PC-9 (cell line): Measurements from ENCODE around the gene ATF1. TPM values are rescaled to one million over a fixed set of nuclear protein-coding genes. Genes with fewer than 3 reads are reported as not detected.

Experiments
- BruUV-seq: library from RNA; stranded (reverse); fragments of 400-500 nt; replicated peaks from 2 replicates; lab custom pipeline; 2021; lab: Mats Ljungman, UMichigan
- CTCF ChIA-PET: fragments of 300-600 bp; sonication (Branson Sonifier 250); formaldehyde crosslinking; loops from one replicate; lab custom pipeline; 2022; ENCODE audit warnings: antibody characterized with exemption; lab: Charles Lee
- POLR2A ChIA-PET: fragments of 300-600 bp; sonication (Branson Sonifier 250); formaldehyde crosslinking; loops from one replicate; lab custom pipeline; 2022; ENCODE audit warnings: antibody characterized with exemption; ENCODE audit not compliant: unreplicated experiment; lab: Charles Lee
- DNase-seq, 2 experiments: peaks; one replicate each; pipeline versions ENCODE4 v3.0.0 to v3.0.0-alpha.2; 2015 to 2022; ENCODE audit warnings: mixed read lengths in 1 of 2
- H2AFZ ChIP-seq: fragments of 200-600 bp; sonication (generic); 2 replicates; pipeline ENCODE4 v1.8.1; 2017; ENCODE audit warnings: antibody characterized with exemption
- H3F3A ChIP-seq: fragments of 200-600 bp; sonication (generic); 2 replicates; pipeline ENCODE4 v1.8.1; 2017; ENCODE audit warnings: antibody characterized with exemption, mild to moderate bottlenecking, low read depth; ENCODE audit not compliant: insufficient read depth
- H3K27ac ChIP-seq: fragments of 200-600 bp; sonication (generic); 2 replicates; pipeline ENCODE4 v1.6.1; 2016; ENCODE audit warnings: mixed run types
- H3K27me3 ChIP-seq: fragments of 200-600 bp; sonication (generic); 2 replicates; pipeline ENCODE4 v1.6.1; 2016; ENCODE audit warnings: low read depth, mixed run types; ENCODE audit not compliant: insufficient read depth
- H3K36me3 ChIP-seq: fragments of 200-600 bp; sonication (generic); 2 replicates; pipeline ENCODE4 v1.6.1; 2016; ENCODE audit warnings: low read depth, mixed run types
- H3K4me1 ChIP-seq: fragments of 200-600 bp; sonication (generic); replicated peaks from 2 replicates; pipeline ENCODE4 v1.6.1; 2016; ENCODE audit warnings: mixed run types; ENCODE audit not compliant: insufficient read depth
- H3K4me2 ChIP-seq: fragments of 200-600 bp; sonication (generic); 2 replicates; pipeline ENCODE4 v1.6.1; 2017; ENCODE audit warnings: mixed run types
- H3K4me3 ChIP-seq: fragments of 200-600 bp; sonication (generic); 2 replicates; pipeline ENCODE4 v1.6.1; 2016; ENCODE audit warnings: mixed run types
- H3K79me2 ChIP-seq: fragments of 200-600 bp; sonication (generic); 2 replicates; pipeline ENCODE4 v1.6.1; 2017; ENCODE audit warnings: low read depth, mixed run types
- H3K9me2 ChIP-seq: fragments of 200-600 bp; sonication (generic); 2 replicates; pipeline ENCODE4 v1.8.1; 2017; ENCODE audit warnings: mild to moderate bottlenecking; ENCODE audit not compliant: insufficient read depth
- H3K9me3 ChIP-seq: fragments of 200-600 bp; sonication (generic); 2 replicates; pipeline ENCODE4 v1.8.1; 2016; ENCODE audit warnings: low read depth; ENCODE audit not compliant: insufficient read depth
- H4K20me1 ChIP-seq: fragments of 200-600 bp; sonication (generic); 2 replicates; pipeline ENCODE4 v1.8.1; 2017; ENCODE audit not compliant: insufficient read depth
- EZH2 ChIP-seq: fragments of 200-600 bp; sonication (generic); IDR thresholded peaks from 2 replicates; pipeline ENCODE4 v1.8.0; 2017; ENCODE audit warnings: antibody characterized with exemption, low read depth
- intact Hi-C: fragments of 100-400 bp; cut with micrococcal nuclease; formaldehyde crosslinking; loops from one replicate; pipeline ENCODE4 v1.10.0; 2022; ENCODE audit not compliant: unreplicated experiment
- total RNA-seq: library from RNA; stranded (reverse); gene quantifications from 2 replicates; pipeline ENCODE4 v1.2.3, GENCODE V29; 2021
- TF ChIP-seq, protein P1 (sequence below): fragments of 200-600 bp; sonication (generic); conservative IDR thresholded peaks from 2 replicates; pipeline ENCODE4 v1.6.1; 2017; ENCODE audit warnings: mixed run types, antibody characterized with exemption, mild to moderate bottlenecking, moderate library complexity

Gene ATF1
- total RNA-seq, 1 experiment from 2014 or later, result 37.9 TPM

GRCh38 chr12:50776749-50777728, 13.1 kb downstream of the ATF1 start:
- Histone ChIP-seq H3K4me3 (no peak overlapping the region), H2AFZ (no peak overlapping the region), H3K9me3 (no peaks in the 10 kb centered on the region), H3K4me1 (peaks cover 18% of the 10 kb centered on the region), H3K9me2 (no peaks in the 10 kb centered on the region), H3K27me3 (no peaks in the 10 kb centered on the region), H3K4me2 (no peak overlapping the region), H3K79me2 (peaks cover 61% of the 10 kb centered on the region), H3K27ac (no peak overlapping the region), H3F3A (peaks cover 20% of the 10 kb centered on the region), H3K36me3 (no peaks in the 10 kb centered on the region), H4K20me1 (peaks cover 9% of the 10 kb centered on the region; the same call in 1 of the 2 replicates)
- intact Hi-C loops, result no loop called here
- no peak for DNase-seq
- ChIA-PET POLR2A (no interaction called here), CTCF (interaction anchor here (0.6 kb wide), 1 partner anchor 575 kb away, joined by 5 read pairs; no protein-coding TSS in a partner anchor)
- TF ChIP-seq EZH2, result no peak
- TF ChIP-seq, protein P1, sequence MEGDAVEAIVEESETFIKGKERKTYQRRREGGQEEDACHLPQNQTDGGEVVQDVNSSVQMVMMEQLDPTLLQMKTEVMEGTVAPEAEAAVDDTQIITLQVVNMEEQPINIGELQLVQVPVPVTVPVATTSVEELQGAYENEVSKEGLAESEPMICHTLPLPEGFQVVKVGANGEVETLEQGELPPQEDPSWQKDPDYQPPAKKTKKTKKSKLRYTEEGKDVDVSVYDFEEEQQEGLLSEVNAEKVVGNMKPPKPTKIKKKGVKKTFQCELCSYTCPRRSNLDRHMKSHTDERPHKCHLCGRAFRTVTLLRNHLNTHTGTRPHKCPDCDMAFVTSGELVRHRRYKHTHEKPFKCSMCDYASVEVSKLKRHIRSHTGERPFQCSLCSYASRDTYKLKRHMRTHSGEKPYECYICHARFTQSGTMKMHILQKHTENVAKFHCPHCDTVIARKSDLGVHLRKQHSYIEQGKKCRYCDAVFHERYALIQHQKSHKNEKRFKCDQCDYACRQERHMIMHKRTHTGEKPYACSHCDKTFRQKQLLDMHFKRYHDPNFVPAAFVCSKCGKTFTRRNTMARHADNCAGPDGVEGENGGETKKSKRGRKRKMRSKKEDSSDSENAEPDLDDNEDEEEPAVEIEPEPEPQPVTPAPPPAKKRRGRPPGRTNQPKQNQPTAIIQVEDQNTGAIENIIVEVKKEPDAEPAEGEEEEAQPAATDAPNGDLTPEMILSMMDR, result no peak
- BruUV-seq, result no TSS peak

- H3K4me3 ChIP-seq, result no peak overlapping the region
- TF ChIP-seq, protein P1, result no peak
- peaks cover 50% of the 10 kb centered on the region for H3K79me2 ChIP-seq
- H3K4me2 ChIP-seq, result no peak overlapping the region
- H3K36me3 ChIP-seq, result no peaks in the 10 kb centered on the region
- H3K9me2 ChIP-seq, result no peaks in the 10 kb centered on the region
- BruUV-seq, result no TSS peak
- intact Hi-C loops, result no loop called here
- POLR2A ChIA-PET, result interaction anchor here (0.7 kb wide), 1 partner anchor 8 kb away, joined by 8 read pairs; no protein-coding TSS in a partner anchor
- no peak overlapping the region for H2AFZ ChIP-seq
- H3F3A ChIP-seq, result peaks cover 3% of the 10 kb centered on the region; the same call in 1 of the 2 replicates
- DNase-seq, result no peak
- peaks cover 6% of the 10 kb centered on the region for H3K4me1 ChIP-seq
- H3K27me3 ChIP-seq, result no peaks in the 10 kb centered on the region
- no peaks in the 10 kb centered on the region for H3K9me3 ChIP-seq
- CTCF ChIA-PET, result no interaction called here
- no peak overlapping the region for H3K27ac ChIP-seq
- H4K20me1 ChIP-seq, result no peaks in the 10 kb centered on the region
Measured at GRCh38 chr12:50778663-50779590, 15.0 kb downstream of the ATF1 start.

DNA sequence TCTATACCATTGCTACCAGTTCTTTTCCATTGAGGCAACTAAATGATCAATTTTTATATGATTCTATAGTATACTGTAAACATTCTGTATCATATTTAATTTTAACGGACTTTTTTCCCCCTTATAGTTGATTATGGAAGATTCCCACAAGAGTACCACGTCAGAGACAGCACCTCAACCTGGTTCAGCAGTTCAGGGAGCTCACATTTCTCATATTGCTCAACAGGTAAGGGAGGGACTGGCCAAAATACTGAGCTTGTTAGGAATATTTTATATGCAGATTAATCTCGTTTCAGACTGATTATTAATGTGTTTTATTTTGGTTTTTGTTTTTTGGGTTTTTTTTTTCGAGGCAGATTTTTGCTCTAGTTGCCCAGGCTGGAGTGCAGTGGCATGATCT, 16.1 kb downstream of the ATF1 start:
- no peaks in the 10 kb centered on the region for H3F3A ChIP-seq
- peaks cover 2% of the 10 kb centered on the region; the same call in 1 of the 2 replicates for H3K4me1 ChIP-seq
- no peak for DNase-seq
- H3K27ac ChIP-seq, result no peak overlapping the region
- no peak overlapping the region for H3K4me3 ChIP-seq
- TF ChIP-seq EZH2, result no peak
- no peaks in the 10 kb centered on the region for H3K36me3 ChIP-seq
- POLR2A ChIA-PET, result no interaction called here
- no peaks in the 10 kb centered on the region for H3K27me3 ChIP-seq
- CTCF ChIA-PET, result interaction anchor here (0.5 kb wide), 1 partner anchor 13 kb away, joined by 5 read pairs; no protein-coding TSS in a partner anchor
- no peaks in the 10 kb centered on the region for H3K9me2 ChIP-seq
- intact Hi-C loops, result no loop called here
- no peak overlapping the region for H3K4me2 ChIP-seq
- H3K79me2 ChIP-seq, result peaks cover 41% of the 10 kb centered on the region
- no TSS peak for BruUV-seq
- no peak overlapping the region for H2AFZ ChIP-seq
- H4K20me1 ChIP-seq, result no peaks in the 10 kb centered on the region
- no peaks in the 10 kb centered on the region for H3K9me3 ChIP-seq
